Medulla oblongata (tissue), 1 donor: ENCODE data around the gene ZBTB6.
"Not testable (repeated sequence)": the region's sequence is repeated elsewhere in the genome, so short reads cannot be mapped to it uniquely, and the experiment has no call there.

Source experiments
- DNase-seq: peaks from one replicate; pipeline ENCODE4 v3.0.0-alpha.2; 2015; ENCODE audit errors: extremely low spot score

The ZBTB6 gene

GRCh38 chr9:122923947-122924346 lies 10.8 kb upstream of the ZBTB6 start:
- no peak for DNase-seq

- no peak for DNase-seq
Observed at GRCh38 chr9:122922713-122923112, 9.6 kb upstream of the ZBTB6 start.

- DNase-seq = no peak
Observed at GRCh38 chr9:122918310-122918709, 5.2 kb upstream of the ZBTB6 start.

- DNase-seq = no peak
Observed at GRCh38 chr9:122912671-122912963, 506 bp downstream of the ZBTB6 start.

- not testable (repeated sequence) for DNase-seq
Observed at GRCh38 chr9:122906122-122906521, 7.0 kb downstream of the ZBTB6 start.

GRCh38 chr9:122904823-122905710 lies 8.1 kb downstream of the ZBTB6 start, which contains the start of gene RC3H2:
Gene RC3H2, minus strand, starts transcription at chr9:122905359. Its CDS starts 7,850 bp downstream, at chr9:122897509.
- peak; percentile 100 for DNase-seq

GRCh38 chr9:122904466-122904822 lies 8.7 kb downstream of the ZBTB6 start:
- peak; percentile 30 for DNase-seq

- no peak for DNase-seq
Observed at GRCh38 chr9:122900791-122901190, 12.3 kb downstream of the ZBTB6 start.

GRCh38 chr9:122897969-122898368 lies 15.2 kb downstream of the ZBTB6 start:
- DNase-seq = no peak

GRCh38 chr9:122888480-122888879 lies 24.6 kb downstream of the ZBTB6 start:
- no peak for DNase-seq

- no peak for DNase-seq
Observed at GRCh38 chr9:122883125-122883524, 30.0 kb downstream of the ZBTB6 start.

GRCh38 chr9:122879443-122879842 lies 33.7 kb downstream of the ZBTB6 start:
- no peak for DNase-seq

- DNase-seq = no peak
Observed at GRCh38 chr9:122875523-122875922, 37.6 kb downstream of the ZBTB6 start.

- not testable (repeated sequence) for DNase-seq
Observed at GRCh38 chr9:122867276-122867675, 45.8 kb downstream of the ZBTB6 start.

GRCh38 chr9:122866079-122866478 lies 47.0 kb downstream of the ZBTB6 start:
- no peak for DNase-seq

- DNase-seq = no peak
Observed at GRCh38 chr9:122865300-122865699, 47.8 kb downstream of the ZBTB6 start.

- no peak for DNase-seq
Observed at GRCh38 chr9:122863407-122863806, 49.7 kb downstream of the ZBTB6 start.

GRCh38 chr9:122860319-122861142 lies 52.6 kb downstream of the ZBTB6 start:
- DNase-seq = no peak
